ENCODE results near the gene PTGR2. TPM values are rescaled to one million over a fixed set of nuclear protein-coding genes. Genes with fewer than 3 reads are reported as not detected.

Gene PTGR2
- total RNA-seq, 1 experiment from 2014 or later: 21.8 TPM

GRCh38 chr14:73870525-73871235, 19.0 kb downstream of the PTGR2 start:
- H3K27ac ChIP-seq: no peak overlapping the region
- intact Hi-C loops (cut with micrococcal nuclease; ENCODE audit: unreplicated experiment): no loop called here
- no peak overlapping the region for H3K4me3 ChIP-seq
- no peaks in the 10 kb centered on the region for H3K27me3 ChIP-seq (ENCODE audit: insufficient read depth, low read depth)
- DNase-seq: no peak
- H3K79me2 ChIP-seq (ENCODE audit: low read depth): no peaks in the 10 kb centered on the region
- no peaks in the 10 kb centered on the region for H3K9me2 ChIP-seq (ENCODE audit: insufficient read depth)
- H3K9me3 ChIP-seq (ENCODE audit: insufficient read depth, low read depth): no peaks in the 10 kb centered on the region
- H3F3A ChIP-seq (ENCODE audit: insufficient read depth, low read depth): no peaks in the 10 kb centered on the region
- H4K20me1 ChIP-seq (ENCODE audit: insufficient read depth): no peaks in the 10 kb centered on the region
- no peaks in the 10 kb centered on the region for H3K36me3 ChIP-seq (ENCODE audit: low read depth)
- H3K4me2 ChIP-seq: no peak overlapping the region
- POLR2A ChIA-PET (ENCODE audit: unreplicated experiment): no interaction called here
- H2AFZ ChIP-seq: no peak overlapping the region
- H3K4me1 ChIP-seq (replicated peaks; ENCODE audit: insufficient read depth): no peaks in the 10 kb centered on the region
- BruUV-seq (replicated peaks): no TSS peak
- CTCF ChIA-PET: no interaction called here
- TF ChIP-seq EZH2 (IDR thresholded peaks at IDR 0.05; ENCODE audit: low read depth) (no peak), CTCF (conservative IDR thresholded peaks at IDR 0.05) (no peak)

GRCh38 chr14:73873660-73874059, 22.0 kb downstream of the PTGR2 start:
- H3K79me2 ChIP-seq (ENCODE audit: low read depth): no peaks in the 10 kb centered on the region
- H3F3A ChIP-seq (ENCODE audit: insufficient read depth, low read depth): no peaks in the 10 kb centered on the region
- H3K9me2 ChIP-seq (ENCODE audit: insufficient read depth): no peaks in the 10 kb centered on the region
- DNase-seq: no peak
- no peaks in the 10 kb centered on the region for H3K36me3 ChIP-seq (ENCODE audit: low read depth)
- no peaks in the 10 kb centered on the region for H3K4me1 ChIP-seq (replicated peaks; ENCODE audit: insufficient read depth)
- no peak overlapping the region for H3K27ac ChIP-seq
- intact Hi-C loops (cut with micrococcal nuclease; ENCODE audit: unreplicated experiment): no loop called here
- no TSS peak for BruUV-seq (replicated peaks)
- no peaks in the 10 kb centered on the region for H4K20me1 ChIP-seq (ENCODE audit: insufficient read depth)
- TF ChIP-seq CTCF (conservative IDR thresholded peaks at IDR 0.05) (no peak), EZH2 (IDR thresholded peaks at IDR 0.05; ENCODE audit: low read depth) (no peak)
- no peak overlapping the region for H2AFZ ChIP-seq
- CTCF ChIA-PET: no interaction called here
- H3K4me2 ChIP-seq: no peak overlapping the region
- H3K27me3 ChIP-seq (ENCODE audit: insufficient read depth, low read depth): no peaks in the 10 kb centered on the region
- H3K4me3 ChIP-seq: no peak overlapping the region
- no peaks in the 10 kb centered on the region for H3K9me3 ChIP-seq (ENCODE audit: insufficient read depth, low read depth)
- POLR2A ChIA-PET (ENCODE audit: unreplicated experiment): no interaction called here

GRCh38 chr14:73877790-73878189, 26.2 kb downstream of the PTGR2 start:
- no peaks in the 10 kb centered on the region; the same call in 1 of the 2 replicates for H3F3A ChIP-seq (ENCODE audit: insufficient read depth, low read depth)
- H3K4me2 ChIP-seq: no peak overlapping the region
- H3K36me3 ChIP-seq (ENCODE audit: low read depth): no peaks in the 10 kb centered on the region
- CTCF ChIA-PET: interaction anchor here (0.5 kb wide), 1 partner anchor 12 kb away, joined by 11 read pairs; no protein-coding TSS in a partner anchor
- intact Hi-C loops (cut with micrococcal nuclease; ENCODE audit: unreplicated experiment): no loop called here
- no peaks in the 10 kb centered on the region for H3K27me3 ChIP-seq (ENCODE audit: insufficient read depth, low read depth)
- no peak overlapping the region for H3K27ac ChIP-seq
- DNase-seq: no peak
- BruUV-seq (replicated peaks): no TSS peak
- no peaks in the 10 kb centered on the region for H3K79me2 ChIP-seq (ENCODE audit: low read depth)
- no peak for TF ChIP-seq CTCF (conservative IDR thresholded peaks at IDR 0.05)
- no peak for TF ChIP-seq EZH2 (IDR thresholded peaks at IDR 0.05; ENCODE audit: low read depth)
- no peak overlapping the region for H2AFZ ChIP-seq
- POLR2A ChIA-PET (ENCODE audit: unreplicated experiment): no interaction called here
- no peaks in the 10 kb centered on the region for H3K9me2 ChIP-seq (ENCODE audit: insufficient read depth)
- no peaks in the 10 kb centered on the region for H3K4me1 ChIP-seq (replicated peaks; ENCODE audit: insufficient read depth)
- no peaks in the 10 kb centered on the region for H4K20me1 ChIP-seq (ENCODE audit: insufficient read depth)
- H3K4me3 ChIP-seq: no peak overlapping the region
- H3K9me3 ChIP-seq (ENCODE audit: insufficient read depth, low read depth): 0 out of 2 replicates have a peak, but pooled peaks cover 3% of the 10 kb centered on the region
